PC-9 (cell line): ENCODE data around the gene TAPBPL.

Experiments used
- EZH2 ChIP-seq: fragments of 200-600 bp; sonication (generic); IDR thresholded peaks from 2 replicates; pipeline ENCODE4 v1.8.0; 2017; ENCODE audit warnings: antibody characterized with exemption, low read depth
- TF ChIP-seq, protein P1 (sequence below): fragments of 200-600 bp; sonication (generic); conservative IDR thresholded peaks from 2 replicates; pipeline ENCODE4 v1.6.1; 2017; ENCODE audit warnings: mixed run types, antibody characterized with exemption, mild to moderate bottlenecking, moderate library complexity

DNA sequence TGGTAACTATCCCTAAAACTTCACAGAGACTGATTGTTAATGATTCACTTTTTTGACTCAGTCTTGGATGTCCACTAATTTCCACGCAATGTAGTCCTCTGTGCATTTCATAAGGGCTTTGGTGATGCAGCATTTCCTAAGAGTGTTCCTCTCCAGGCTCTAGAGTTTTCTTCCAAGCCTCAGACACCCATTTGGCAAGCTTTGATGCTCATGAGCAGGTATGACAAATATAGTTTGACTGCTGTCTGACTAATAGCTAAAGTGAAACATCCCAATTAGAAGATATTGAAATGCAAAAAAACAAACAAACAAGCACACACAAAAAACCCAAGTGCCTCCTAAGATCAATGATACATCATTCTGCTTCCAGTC is 20.1 kb downstream of the TAPBPL start:
- TF ChIP-seq, protein P1, sequence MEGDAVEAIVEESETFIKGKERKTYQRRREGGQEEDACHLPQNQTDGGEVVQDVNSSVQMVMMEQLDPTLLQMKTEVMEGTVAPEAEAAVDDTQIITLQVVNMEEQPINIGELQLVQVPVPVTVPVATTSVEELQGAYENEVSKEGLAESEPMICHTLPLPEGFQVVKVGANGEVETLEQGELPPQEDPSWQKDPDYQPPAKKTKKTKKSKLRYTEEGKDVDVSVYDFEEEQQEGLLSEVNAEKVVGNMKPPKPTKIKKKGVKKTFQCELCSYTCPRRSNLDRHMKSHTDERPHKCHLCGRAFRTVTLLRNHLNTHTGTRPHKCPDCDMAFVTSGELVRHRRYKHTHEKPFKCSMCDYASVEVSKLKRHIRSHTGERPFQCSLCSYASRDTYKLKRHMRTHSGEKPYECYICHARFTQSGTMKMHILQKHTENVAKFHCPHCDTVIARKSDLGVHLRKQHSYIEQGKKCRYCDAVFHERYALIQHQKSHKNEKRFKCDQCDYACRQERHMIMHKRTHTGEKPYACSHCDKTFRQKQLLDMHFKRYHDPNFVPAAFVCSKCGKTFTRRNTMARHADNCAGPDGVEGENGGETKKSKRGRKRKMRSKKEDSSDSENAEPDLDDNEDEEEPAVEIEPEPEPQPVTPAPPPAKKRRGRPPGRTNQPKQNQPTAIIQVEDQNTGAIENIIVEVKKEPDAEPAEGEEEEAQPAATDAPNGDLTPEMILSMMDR, result no peak
- TF ChIP-seq EZH2, result no peak
